Keratinocyte (primary cell): ENCODE data around the gene ANAPC2. TPM values are rescaled to one million over a fixed set of nuclear protein-coding genes. Genes with fewer than 3 reads are reported as not detected.

Experiments used
- DNase-seq: peaks from one replicate; pipeline ENCODE4 v3.0.0-alpha.2; 2011; ENCODE audit warnings: low read depth, missing footprints, low spot score
- FAIRE-seq: peaks from 2 replicates; lab custom pipeline; 2011; peaks lifted over from hg19 to GRCh38; lab: Jason Lieb, UNC
- H2AFZ ChIP-seq: 2 replicates; pipeline ENCODE4 v1.6.0; 2012; ENCODE audit warnings: low read length, control low read depth, inconsistent platforms; ENCODE audit not compliant: control insufficient read depth
- H3K27ac ChIP-seq: 2 replicates; pipeline ENCODE4 v1.5.1; 2011; ENCODE audit warnings: low read length; ENCODE audit not compliant: control insufficient read depth, insufficient read depth
- H3K27me3 ChIP-seq: 3 replicates; pipeline ENCODE4 v1.6.0; 2011; ENCODE audit warnings: low read length; ENCODE audit not compliant: control insufficient read depth, insufficient read depth; ENCODE audit errors: extremely low read depth
- H3K36me3 ChIP-seq, 2 experiments: 2 replicates in 1 of 2; 3 replicates in 1 of 2; pipeline ENCODE4 v1.5.1; 2011; ENCODE audit warnings: low read length in 2 of 2, mild to moderate bottlenecking in 1 of 2; ENCODE audit not compliant: control insufficient read depth in 2 of 2, insufficient read depth in 2 of 2; ENCODE audit errors: extremely low read depth in 1 of 2
- H3K4me1 ChIP-seq: 3 replicates; pipeline ENCODE4 v1.5.1; 2011; ENCODE audit warnings: low read length; ENCODE audit not compliant: control insufficient read depth, insufficient read depth; ENCODE audit errors: extremely low read depth
- H3K4me2 ChIP-seq: 3 replicates; pipeline ENCODE4 v1.6.0; 2011; ENCODE audit warnings: low read depth, low read length; ENCODE audit not compliant: control insufficient read depth, insufficient read depth; ENCODE audit errors: extremely low read depth
- H3K4me3 ChIP-seq, 3 experiments: fragments of 200-600 bp in 1 of 3; sonication (generic) in 1 of 3; 2 replicates in 2 of 3; 3 replicates in 1 of 3; pipeline ENCODE4 v1.5.1; 2011 to 2016; ENCODE audit warnings: low read length in 3 of 3, mild to moderate bottlenecking in 3 of 3, control low read depth in 2 of 3, inconsistent platforms in 1 of 3, low read depth in 1 of 3, mixed read lengths in 1 of 3, mixed run types in 1 of 3, moderate library complexity in 1 of 3; ENCODE audit not compliant: control insufficient read depth in 2 of 3, insufficient read depth in 2 of 3; ENCODE audit errors: extremely low read depth in 1 of 3
- H3K79me2 ChIP-seq: 2 replicates; pipeline ENCODE4 v1.6.0; 2012; ENCODE audit warnings: low read length; ENCODE audit not compliant: control insufficient read depth, insufficient read depth
- H3K9ac ChIP-seq: 3 replicates; pipeline ENCODE4 v1.6.0; 2011; ENCODE audit warnings: low read length; ENCODE audit not compliant: control insufficient read depth, insufficient read depth; ENCODE audit errors: extremely low read depth
- H3K9me1 ChIP-seq: 3 replicates; pipeline ENCODE4 v1.6.0; 2011; ENCODE audit warnings: low read length; ENCODE audit not compliant: control insufficient read depth, insufficient read depth; ENCODE audit errors: extremely low read depth
- H3K9me3 ChIP-seq: 2 replicates; pipeline ENCODE4 v1.5.1; 2012; ENCODE audit warnings: low read depth, low read length; ENCODE audit not compliant: control insufficient read depth
- H4K20me1 ChIP-seq: 3 replicates; pipeline ENCODE4 v1.6.0; 2011; ENCODE audit warnings: low read length; ENCODE audit not compliant: control insufficient read depth, insufficient read depth; ENCODE audit errors: extremely low read depth
- CTCF ChIP-seq, 3 experiments: IDR thresholded peaks in 1 of 3; conservative IDR thresholded peaks in 1 of 3; optimal IDR thresholded peaks in 1 of 3; 2 replicates in 2 of 3; 3 replicates in 1 of 3; pipeline versions ENCODE3 to v1.5.1; 2011; ENCODE audit warnings: low read length in 3 of 3, mild to moderate bottlenecking in 3 of 3, moderate library complexity in 2 of 3, control low read depth in 1 of 3, inconsistent platforms in 1 of 3; ENCODE audit not compliant: insufficient read depth in 2 of 3; ENCODE audit errors: extremely low read depth in 1 of 3
- EZH2 ChIP-seq: IDR thresholded peaks from one replicate; pipeline ENCODE4 v1.6.1; 2012; ENCODE audit warnings: inconsistent platforms, mild to moderate bottlenecking, low read length, moderate library complexity
- dilution Hi-C: fragments of 300-500 bp; cut with MboI; formaldehyde crosslinking; loops from one replicate; pipeline ENCODE4 v1.7.0; 2020; ENCODE audit warnings: low sequenced_read_pairs; ENCODE audit not compliant: extremely low pct_ligation_motif_present
- polyA plus RNA-seq, 5 experiments: library from polyadenylated mRNA; depleted of rRNA in 3 of 5; stranded (reverse) in 3 of 5; stranded (forward) in 1 of 5; unstranded in 1 of 5; fragments of >200 nt; gene quantifications; 1 replicate in 1 of 5; 2 replicates in 3 of 5; 3 replicates in 1 of 5; pipeline versions ENCODE4 v1.2.1 to v1.2.3, GENCODE V29; 2011 to 2012; ENCODE audit warnings: missing spikeins in 2 of 5, low read depth in 1 of 5, low replicate concordance in 1 of 5

The ANAPC2 gene
- polyA plus RNA-seq, 1 donor (not counting 4 experiments of a cell fraction or from before 2014, with no cell fraction given), result 11.9 TPM

DNA sequence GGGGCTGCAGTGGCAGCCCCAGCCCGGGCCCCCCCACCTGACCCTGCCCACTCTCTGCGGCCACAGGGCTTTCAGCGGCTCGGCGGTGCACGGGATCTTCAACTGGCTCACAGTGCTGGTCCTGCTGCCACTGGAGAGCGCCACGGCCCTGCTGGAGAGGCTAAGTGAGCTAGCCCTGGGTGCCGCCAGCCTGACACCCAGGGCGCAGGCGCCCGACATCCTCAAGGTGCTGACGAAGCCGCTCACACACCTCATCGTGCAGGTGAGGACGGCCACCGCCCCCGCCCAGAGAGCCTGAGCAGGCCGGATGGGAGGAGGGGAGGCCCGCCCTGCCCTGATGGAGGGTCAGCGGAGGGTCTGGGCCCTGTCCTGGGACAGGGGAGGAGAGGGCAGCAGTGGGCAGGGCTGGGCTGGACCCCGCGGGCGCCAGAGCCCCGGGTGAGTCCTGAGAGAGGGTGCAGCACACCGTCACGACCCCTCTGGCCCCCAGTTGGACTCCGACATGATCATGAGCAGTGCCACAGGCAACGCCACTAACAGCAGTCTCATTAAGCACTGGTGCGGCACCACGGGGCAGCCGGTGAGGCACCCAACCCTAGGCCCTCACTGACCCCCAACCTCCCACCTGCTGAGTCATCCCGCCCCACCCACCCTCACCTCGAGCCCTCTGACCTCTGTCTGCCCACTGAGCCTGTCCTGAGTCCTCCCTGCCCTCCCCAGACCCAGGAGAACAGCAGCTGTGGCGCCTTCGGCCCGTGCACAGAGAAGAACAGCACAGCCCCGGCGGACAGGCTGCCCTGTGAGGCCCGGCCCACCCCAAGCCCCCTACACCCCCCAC, 45.0 kb upstream of the ANAPC2 start:
- FAIRE-seq, result no peak
- H3K9me3 ChIP-seq, result no peaks in the 10 kb centered on the region
- H3K4me1 ChIP-seq, result no peaks in the 10 kb centered on the region
- H3K79me2 ChIP-seq, result no peaks in the 10 kb centered on the region
- TF ChIP-seq EZH2, result no peak
- peak in 1 of 3 experiments; percentile 17 for TF ChIP-seq CTCF (optimal IDR thresholded peaks at IDR 0.05 in 1 of 3, IDR thresholded peaks at IDR 0.05 in 1 of 3, conservative IDR thresholded peaks at IDR 0.05 in 1 of 3; ENCODE audit: extremely low read depth in 1 of 3, insufficient read depth in 2 of 3, low read length in 3 of 3)
- no peak overlapping the region for H3K9ac ChIP-seq
- H3K4me2 ChIP-seq, result no peak overlapping the region
- DNase-seq, result no peak
- H3K27ac ChIP-seq, result no peak overlapping the region
- no peaks in the 10 kb centered on the region for H3K9me1 ChIP-seq
- no peak overlapping the region for H3K4me3 ChIP-seq
- dilution Hi-C loops, result no loop called here
- no peaks in the 10 kb centered on the region for H4K20me1 ChIP-seq
- H3K27me3 ChIP-seq, result peaks cover 15% of the 10 kb centered on the region
- H2AFZ ChIP-seq, result no peak overlapping the region
- H3K36me3 ChIP-seq, result peaks cover 0 to 2% of the 10 kb centered on the region in 2 experiments

- no peaks in the 10 kb centered on the region for H3K36me3 ChIP-seq
- H3K27me3 ChIP-seq, result peaks cover 15% of the 10 kb centered on the region
- no peaks in the 10 kb centered on the region for H4K20me1 ChIP-seq
- H3K9ac ChIP-seq, result no peak overlapping the region
- H3K9me1 ChIP-seq, result no peaks in the 10 kb centered on the region
- no peak overlapping the region for H3K27ac ChIP-seq
- no peak for FAIRE-seq
- no peaks in the 10 kb centered on the region for H3K79me2 ChIP-seq
- peaks cover 2% of the 10 kb centered on the region for H3K4me1 ChIP-seq
- no peak overlapping the region for H2AFZ ChIP-seq
- peak; percentile 8 for TF ChIP-seq EZH2
- TF ChIP-seq CTCF (optimal IDR thresholded peaks at IDR 0.05 in 1 of 3, IDR thresholded peaks at IDR 0.05 in 1 of 3, conservative IDR thresholded peaks at IDR 0.05 in 1 of 3; ENCODE audit: extremely low read depth in 1 of 3, insufficient read depth in 2 of 3, low read length in 3 of 3), result no peak
- DNase-seq, result no peak
- dilution Hi-C loops, result no loop called here
- no peak overlapping the region for H3K4me3 ChIP-seq
- no peak overlapping the region for H3K4me2 ChIP-seq
- H3K9me3 ChIP-seq, result no peaks in the 10 kb centered on the region
These were observed 44.1 kb upstream of the ANAPC2 start for GRCh38 chr9:137232510-137232909.
